RWPE1 (cell line): Measurements from ENCODE around the gene LGR6.

Experiments
- CTCF ChIA-PET: fragments of 350-600 bp; sonication (Branson Sonifier 250); formaldehyde crosslinking; extraction: SDS; loops from one replicate; lab custom pipeline; 2021; lab: Yijun Ruan, JAX
- POLR2A ChIA-PET: fragments of 400-600 bp; formaldehyde crosslinking; extraction: SDS; loops from one replicate; lab custom pipeline; 2020; ENCODE audit warnings: antibody characterized with exemption; ENCODE audit not compliant: low non-redundant PET; lab: Yijun Ruan, JAX
- DNase-seq: peaks from one replicate; pipeline ENCODE4 v3.0.0; 2012; ENCODE audit warnings: low spot score
- H3K27ac ChIP-seq: fragments of 450-650 bp; 2 replicates; pipeline ENCODE4 v1.5.1; 2017
- TF ChIP-seq, protein P1 (sequence below): fragments of 450-650 bp; conservative IDR thresholded peaks from 2 replicates; pipeline ENCODE4 v1.5.1; 2017; ENCODE audit warnings: low read depth, mild to moderate bottlenecking

Gene LGR6

DNA sequence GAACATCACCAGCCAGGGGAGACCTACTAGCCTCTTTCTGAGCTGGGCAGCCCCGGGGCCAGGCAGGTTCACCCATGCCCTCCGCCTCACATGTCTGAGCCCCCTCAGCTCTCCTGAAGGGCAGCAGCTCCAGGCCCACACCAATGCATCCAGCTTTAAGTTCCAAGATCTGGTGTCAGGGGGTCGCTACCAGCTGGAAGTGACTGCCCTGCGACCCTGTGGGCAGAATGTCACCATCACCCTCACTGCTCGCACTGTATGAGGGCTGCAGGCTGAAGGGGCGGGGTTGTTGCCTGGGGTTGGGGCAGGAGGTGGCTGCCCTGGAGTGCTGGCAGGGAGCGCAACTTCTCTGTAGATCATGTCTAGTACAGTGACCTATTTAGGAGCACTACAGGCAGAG is 24.7 kb upstream of the LGR6 start:
- H3K27ac ChIP-seq = no peak overlapping the region
- ChIA-PET CTCF (interaction anchor here (0.6 kb wide), 1 partner anchor 27 kb away, joined by 4 read pairs; no protein-coding TSS in a partner anchor), POLR2A (no interaction called here)
- TF ChIP-seq, protein P1, sequence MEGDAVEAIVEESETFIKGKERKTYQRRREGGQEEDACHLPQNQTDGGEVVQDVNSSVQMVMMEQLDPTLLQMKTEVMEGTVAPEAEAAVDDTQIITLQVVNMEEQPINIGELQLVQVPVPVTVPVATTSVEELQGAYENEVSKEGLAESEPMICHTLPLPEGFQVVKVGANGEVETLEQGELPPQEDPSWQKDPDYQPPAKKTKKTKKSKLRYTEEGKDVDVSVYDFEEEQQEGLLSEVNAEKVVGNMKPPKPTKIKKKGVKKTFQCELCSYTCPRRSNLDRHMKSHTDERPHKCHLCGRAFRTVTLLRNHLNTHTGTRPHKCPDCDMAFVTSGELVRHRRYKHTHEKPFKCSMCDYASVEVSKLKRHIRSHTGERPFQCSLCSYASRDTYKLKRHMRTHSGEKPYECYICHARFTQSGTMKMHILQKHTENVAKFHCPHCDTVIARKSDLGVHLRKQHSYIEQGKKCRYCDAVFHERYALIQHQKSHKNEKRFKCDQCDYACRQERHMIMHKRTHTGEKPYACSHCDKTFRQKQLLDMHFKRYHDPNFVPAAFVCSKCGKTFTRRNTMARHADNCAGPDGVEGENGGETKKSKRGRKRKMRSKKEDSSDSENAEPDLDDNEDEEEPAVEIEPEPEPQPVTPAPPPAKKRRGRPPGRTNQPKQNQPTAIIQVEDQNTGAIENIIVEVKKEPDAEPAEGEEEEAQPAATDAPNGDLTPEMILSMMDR = no peak
- no peak for DNase-seq

DNA sequence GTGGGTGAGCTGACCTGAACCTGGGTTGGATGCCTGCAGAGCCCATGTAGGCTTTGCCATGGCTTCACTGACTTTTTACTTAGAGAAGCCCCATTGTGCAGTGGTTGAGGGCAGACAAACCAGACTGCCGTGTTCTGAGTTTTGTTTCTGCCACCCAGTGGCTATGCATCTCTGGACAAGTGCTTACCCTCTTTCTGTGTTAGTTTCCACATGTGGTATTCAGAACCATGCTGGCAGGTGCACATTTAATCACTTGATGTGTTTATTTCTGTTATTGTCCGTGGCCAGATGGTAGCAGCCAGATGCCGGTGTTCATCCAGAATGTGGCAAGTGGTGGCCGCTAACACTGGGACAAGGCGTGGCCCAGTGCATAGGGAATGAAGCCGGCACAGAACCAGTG is 22.9 kb upstream of the LGR6 start:
- CTCF ChIA-PET = interaction anchor here (0.6 kb wide), 1 partner anchor 16 kb away, joined by 3 read pairs; no protein-coding TSS in a partner anchor
- DNase-seq = no peak
- POLR2A ChIA-PET = no interaction called here
- no peak overlapping the region for H3K27ac ChIP-seq
- TF ChIP-seq, protein P1 = no peak

DNA sequence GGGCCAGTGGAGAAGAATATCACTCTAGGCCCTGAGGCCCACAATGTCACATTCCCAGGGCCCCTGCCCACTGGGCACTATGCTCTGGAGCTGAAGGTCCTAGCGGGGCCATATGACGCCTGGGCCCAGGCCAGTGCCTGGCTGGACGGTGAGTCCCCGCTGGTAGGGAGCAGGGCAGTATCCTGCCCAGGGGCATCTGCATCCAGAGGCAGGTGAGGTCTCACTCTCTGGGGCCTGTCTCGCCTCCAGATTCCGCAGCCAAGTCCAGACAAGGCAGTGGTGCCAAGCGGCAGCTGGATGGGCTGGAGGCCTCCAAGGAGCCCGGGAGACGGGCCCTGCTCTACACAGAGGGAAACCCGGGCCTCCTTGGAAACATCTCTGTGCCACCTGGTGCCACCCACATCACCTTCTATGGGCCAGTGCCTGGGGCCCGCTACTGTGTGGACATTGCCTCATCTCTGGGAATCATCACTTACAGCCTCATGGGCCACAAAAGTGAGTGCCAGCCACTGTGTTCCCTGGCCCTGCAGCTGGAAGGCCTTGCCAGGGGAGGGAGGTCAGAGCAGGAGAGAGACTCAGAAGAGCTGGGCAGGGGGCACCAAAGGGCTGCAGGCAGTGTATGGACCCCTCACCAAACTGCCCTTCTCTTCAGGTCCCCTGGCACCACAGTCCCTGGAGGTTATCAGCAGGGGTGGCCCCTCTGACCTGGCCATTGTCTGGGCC is 22.1 kb upstream of the LGR6 start:
- H3K27ac ChIP-seq = no peak overlapping the region
- CTCF ChIA-PET = interaction anchor here (0.6 kb wide), 1 partner anchor 17 kb away, joined by 3 read pairs; no protein-coding TSS in a partner anchor
- TF ChIP-seq, protein P1 = no peak
- no peak for DNase-seq
- POLR2A ChIA-PET = no interaction called here

DNA sequence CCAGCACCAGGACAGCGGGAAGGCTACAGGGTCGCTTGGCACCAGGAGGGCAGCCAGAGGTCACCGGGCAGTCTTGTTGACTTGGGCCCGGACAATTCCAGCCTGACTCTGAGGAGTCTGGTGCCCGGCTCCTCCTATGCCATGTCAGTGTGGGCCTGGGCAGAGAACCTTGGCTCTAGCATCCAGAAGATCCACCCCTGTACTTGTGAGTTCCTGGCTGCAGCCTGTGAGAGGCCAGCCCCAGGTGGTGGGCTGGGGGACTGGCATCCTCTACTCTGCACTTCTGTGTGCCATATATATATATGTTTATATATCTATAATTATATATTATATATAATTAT is 21.6 kb upstream of the LGR6 start:
- ChIA-PET CTCF (no interaction called here), POLR2A (no interaction called here)
- no peak overlapping the region for H3K27ac ChIP-seq
- TF ChIP-seq, protein P1 = no peak
- DNase-seq = no peak

DNA sequence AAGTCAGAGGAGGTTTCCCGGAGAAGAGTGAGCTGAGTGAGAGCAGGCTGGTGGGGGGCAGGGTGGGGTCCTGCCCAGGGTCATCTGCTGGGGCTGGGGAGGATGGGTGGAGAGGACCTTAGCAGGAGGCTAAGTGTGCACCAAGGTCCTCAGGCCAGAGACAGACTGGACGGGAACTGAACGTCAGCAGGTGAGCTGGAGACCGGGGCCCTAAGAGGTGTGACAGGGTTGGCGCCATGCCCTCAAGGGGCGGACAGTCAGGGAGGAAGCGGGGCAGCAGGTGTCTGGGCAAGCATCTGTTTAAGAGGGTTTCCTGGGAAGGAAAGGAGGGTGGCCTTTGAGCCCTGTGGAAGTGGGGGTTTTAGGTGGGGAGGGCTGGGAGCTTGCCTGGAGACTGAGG is 19.6 kb upstream of the LGR6 start:
- ChIA-PET CTCF (interaction anchor here (0.7 to 1.1 kb wide), 2 partner anchors 11 to 510 kb away, joined by 5 to 6 read pairs; no protein-coding TSS in a partner anchor), POLR2A (no interaction called here)
- no peak for DNase-seq
- H3K27ac ChIP-seq = no peak overlapping the region
- TF ChIP-seq, protein P1 = no peak

DNA sequence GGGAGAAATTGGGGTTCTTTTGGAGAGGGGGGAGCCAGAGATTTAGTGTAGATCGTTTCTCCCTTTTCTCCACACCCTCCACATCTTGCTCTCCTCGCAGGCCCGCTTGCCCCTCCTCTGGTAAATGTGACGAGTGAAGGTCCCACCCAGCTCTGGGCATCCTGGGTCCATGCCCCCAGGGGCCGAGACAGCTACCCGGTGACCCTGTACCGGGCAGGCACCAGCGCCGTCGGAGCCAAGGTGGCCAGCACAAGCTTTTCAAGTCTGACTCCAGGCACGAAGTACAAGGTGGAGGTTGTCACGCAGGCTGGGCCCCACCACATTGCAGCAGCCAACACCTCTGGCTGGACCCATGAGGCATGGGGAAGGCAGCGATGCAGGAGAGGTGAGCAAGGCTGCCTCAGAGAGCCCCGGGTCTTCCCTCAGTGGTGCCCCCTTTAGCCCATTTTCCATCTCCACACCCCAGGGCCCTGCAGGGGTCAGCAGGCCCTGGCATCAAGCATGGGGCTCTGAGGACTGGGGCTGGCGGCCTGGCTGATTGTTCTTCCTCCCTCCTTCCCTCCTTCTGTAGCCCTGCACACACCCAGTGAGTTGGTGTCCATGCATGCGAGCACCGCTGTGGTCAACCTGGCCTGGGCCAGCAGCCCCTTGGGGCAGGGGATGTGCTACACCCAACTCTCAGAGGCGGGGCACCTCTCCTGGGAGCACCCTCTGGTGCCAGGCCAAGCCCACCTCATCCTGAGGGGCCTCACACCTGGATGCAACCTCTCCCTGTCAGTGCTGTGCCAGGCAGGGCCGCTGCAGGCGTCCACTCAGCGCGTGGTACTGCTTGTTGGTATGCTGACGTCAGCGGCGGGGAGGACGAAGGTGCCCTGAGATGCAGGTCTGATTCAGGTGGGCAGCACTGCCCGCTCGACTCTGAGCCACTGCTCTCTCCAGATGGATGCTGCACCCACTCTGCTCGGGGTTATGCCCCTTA is 16.4 kb upstream of the LGR6 start:
- ChIA-PET POLR2A (no interaction called here), CTCF (interaction anchor here (0.6 to 2.2 kb wide), 4 partner anchors 13 to 822 kb away, joined by 3 to 13 read pairs (median 4); no protein-coding TSS in a partner anchor)
- TF ChIP-seq, protein P1 = no peak
- no peak for DNase-seq
- no peak overlapping the region for H3K27ac ChIP-seq
